Epithelial cell of proximal tubule (primary cell): Measurements from ENCODE around the gene PAQR4. TPM values are rescaled to one million over a fixed set of nuclear protein-coding genes. Genes with fewer than 3 reads are reported as not detected.
A peak's percentile ranks its signal among the peaks of the same experiment; 100 is the strongest.

Experiments used
- DNase-seq: peaks from one replicate; pipeline ENCODE4 v3.0.0-alpha.2; 2011; ENCODE audit warnings: low read depth
- H3K4me3 ChIP-seq: 2 replicates; pipeline ENCODE4 v1.5.1; 2011; ENCODE audit warnings: low read depth, mild to moderate bottlenecking, low read length
- CTCF ChIP-seq: conservative IDR thresholded peaks from 2 replicates; pipeline ENCODE4 v1.5.1; 2012; ENCODE audit warnings: low read depth, mild to moderate bottlenecking, low read length
- total RNA-seq: library from RNA; depleted of rRNA; stranded (reverse); fragments of >200 nt; gene quantifications from 2 replicates; pipeline ENCODE4 v1.2.3, GENCODE V29; 2015

PAQR4 gene
- total RNA-seq, 1 donor from 2014 or later = 36.0 TPM

DNA sequence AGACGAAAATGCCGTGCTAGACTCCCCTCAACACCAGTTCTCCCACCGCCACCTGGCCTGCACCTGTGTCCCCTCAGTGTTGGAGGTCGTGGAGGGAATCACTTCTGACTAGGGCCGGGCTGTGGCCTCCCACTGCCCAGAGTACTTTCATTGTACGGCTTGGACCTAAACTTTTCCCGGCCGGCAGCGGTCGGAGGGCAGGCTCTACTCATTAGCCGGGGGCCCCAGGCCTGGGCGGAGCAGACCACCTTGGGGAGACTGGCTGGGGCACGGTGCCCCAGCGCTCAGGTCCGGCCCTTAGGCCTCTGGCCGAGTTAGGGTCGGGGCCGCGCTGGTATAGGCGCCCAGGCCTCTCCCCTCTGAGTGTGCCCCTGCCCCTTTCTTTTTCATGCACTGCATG is 48.2 kb downstream of the PAQR4 start:
- H3K4me3 ChIP-seq = no peak overlapping the region
- no peak for DNase-seq
- no peak for TF ChIP-seq CTCF

DNA sequence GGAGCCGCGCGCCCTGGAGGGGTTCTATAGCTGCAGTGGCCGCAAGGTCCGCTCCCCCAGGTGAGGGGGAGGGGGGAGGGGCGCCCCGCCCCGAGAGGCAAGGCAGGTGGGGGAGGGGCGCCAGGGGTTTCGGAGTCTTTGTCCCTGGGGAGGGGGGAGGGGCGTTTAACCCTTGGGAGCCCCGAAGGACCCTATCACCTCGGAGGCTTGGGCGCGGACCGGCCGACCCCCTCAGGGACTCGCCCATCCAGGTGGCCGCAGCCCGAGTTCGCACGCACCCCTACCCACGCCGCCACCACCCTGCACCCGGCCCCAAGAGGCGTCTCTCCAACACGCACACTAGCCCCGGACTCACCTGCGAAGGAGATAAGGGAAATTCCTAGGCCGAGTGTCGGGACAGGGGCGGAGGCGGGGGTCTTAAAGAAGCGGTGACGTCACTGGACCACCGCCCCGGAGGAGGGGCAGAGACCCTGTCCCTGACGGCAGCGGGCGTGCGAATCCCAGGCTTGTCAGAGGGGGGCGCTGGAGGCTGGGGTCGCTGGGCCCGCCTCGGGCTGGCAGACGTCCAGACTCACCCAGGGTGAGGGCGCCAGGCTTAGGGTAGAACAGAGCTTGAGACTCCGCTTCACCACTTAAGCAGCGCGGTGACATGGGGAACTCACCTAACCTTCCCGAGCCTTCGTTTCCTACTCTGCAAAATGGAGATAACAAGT is 48.8 kb downstream of the PAQR4 start, which contains the start of gene CLDN6:
TSS of gene CLDN6 (minus strand) at position 390 of the 713 bp plus-strand sequence. CDS start 2,162 bp downstream, outside the sequence.
- no peak for DNase-seq
- TF ChIP-seq CTCF = peak; percentile 43
- H3K4me3 ChIP-seq = no peak within 1 kb of the TSS

- DNase-seq = no peak
- peak overlapping the region; percentile 96 for H3K4me3 ChIP-seq
- no peak for TF ChIP-seq CTCF
Measured at GRCh38 chr16:3019594-3020246, 50.6 kb downstream of the PAQR4 start.

DNA sequence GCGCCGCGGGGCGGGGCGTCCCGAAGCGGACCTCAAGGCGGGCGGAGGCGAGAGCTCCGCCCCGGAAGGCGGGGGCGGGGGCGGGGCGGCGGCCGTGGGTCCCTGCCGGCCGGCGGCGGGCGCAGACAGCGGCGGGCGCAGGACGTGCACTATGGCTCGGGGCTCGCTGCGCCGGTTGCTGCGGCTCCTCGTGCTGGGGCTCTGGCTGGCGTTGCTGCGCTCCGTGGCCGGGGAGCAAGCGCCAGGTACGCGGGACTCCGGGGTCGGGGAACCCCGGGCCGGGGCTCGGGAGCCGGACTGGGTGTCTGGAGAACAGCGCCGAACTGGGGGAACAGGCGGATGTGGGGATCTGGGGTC is 51.1 kb downstream of the PAQR4 start, which contains the start of gene TNFRSF12A:
TSS of gene TNFRSF12A (plus strand) at position 122 of the 357 bp plus-strand sequence. CDS start at position 152, 30 bp downstream.
- no peak for DNase-seq
- H3K4me3 ChIP-seq = peak within 1 kb of the TSS; percentile 96
- TF ChIP-seq CTCF = no peak

- no peak for TF ChIP-seq CTCF
- DNase-seq = peak; percentile 31
Measured at GRCh38 chr16:3020604-3021448, 51.7 kb downstream of the PAQR4 start.

DNA sequence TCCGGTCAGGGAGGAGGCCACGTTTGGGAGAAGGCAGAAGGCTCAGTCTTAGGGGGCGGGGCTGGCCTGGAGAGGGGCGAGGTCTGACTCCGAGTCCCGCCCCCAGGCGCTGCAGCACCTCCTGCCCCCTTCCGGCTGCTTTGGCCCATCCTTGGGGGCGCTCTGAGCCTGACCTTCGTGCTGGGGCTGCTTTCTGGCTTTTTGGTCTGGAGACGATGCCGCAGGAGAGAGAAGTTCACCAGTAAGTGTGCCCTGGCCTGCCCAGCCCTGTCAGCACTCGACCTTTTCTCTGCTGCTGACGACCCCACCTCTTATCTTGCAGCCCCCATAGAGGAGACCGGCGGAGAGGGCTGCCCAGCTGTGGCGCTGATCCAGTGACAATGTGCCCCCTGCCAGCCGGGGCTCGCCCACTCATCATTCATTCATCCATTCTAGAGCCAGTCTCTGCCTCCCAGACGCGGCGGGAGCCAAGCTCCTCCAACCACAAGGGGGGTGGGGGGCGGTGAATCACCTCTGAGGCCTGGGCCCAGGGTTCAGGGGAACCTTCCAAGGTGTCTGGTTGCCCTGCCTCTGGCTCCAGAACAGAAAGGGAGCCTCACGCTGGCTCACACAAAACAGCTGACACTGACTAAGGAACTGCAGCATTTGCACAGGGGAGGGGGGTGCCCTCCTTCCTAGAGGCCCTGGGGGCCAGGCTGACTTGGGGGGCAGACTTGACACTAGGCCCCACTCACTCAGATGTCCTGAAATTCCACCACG is 52.5 kb downstream of the PAQR4 start:
- peak; percentile 64 for DNase-seq
- peak; percentile 38 for TF ChIP-seq CTCF
- peak overlapping the region; percentile 96 for H3K4me3 ChIP-seq

More at GRCh38 chr16:3020604-3021448, 51.7 kb downstream of the PAQR4 start:
- H3K4me3 ChIP-seq = peak overlapping the region; percentile 96
